H1 (cell line): ENCODE data around the gene SCD. TPM values are rescaled to one million over a fixed set of nuclear protein-coding genes. Genes with fewer than 3 reads are reported as not detected.

ENCODE experiments used
- CTCF ChIA-PET: fragments of 300-600 bp; sonication (Branson Sonifier 250); formaldehyde crosslinking; loops from one replicate; lab custom pipeline; 2021; ENCODE audit not compliant: partially characterized antibody; lab: Charles Lee
- POLR2A ChIA-PET: fragments of 300-600 bp; sonication (Branson Sonifier 250); formaldehyde crosslinking; loops from one replicate; lab custom pipeline; 2021; ENCODE audit warnings: inconsistent platforms; ENCODE audit not compliant: partially characterized antibody; lab: Charles Lee
- DNase-seq, 2 experiments: peaks; one replicate each; pipeline versions ENCODE4 v3.0.0 to v3.0.0-alpha.2; 2010 to 2022; ENCODE audit warnings: low spot score in 2 of 2, low read depth in 1 of 2, mixed read lengths in 1 of 2
- FAIRE-seq: peaks from 2 replicates; lab custom pipeline; 2011; peaks lifted over from hg19 to GRCh38; lab: Jason Lieb, UNC
- H2AFZ ChIP-seq: 2 replicates; pipeline ENCODE4 v1.8.1; 2012; ENCODE audit warnings: low read length, inconsistent platforms
- H2AK5ac ChIP-seq: 2 replicates; pipeline ENCODE4 v1.6.1; 2013; ENCODE audit warnings: low read depth, low read length
- H2BK120ac ChIP-seq: replicated peaks from 2 replicates; pipeline ENCODE3; 2013; ENCODE audit warnings: low read depth, low read length, inconsistent platforms
- H2BK12ac ChIP-seq: 2 replicates; pipeline ENCODE4 v1.6.1; 2013; ENCODE audit warnings: low read depth, low read length
- H2BK15ac ChIP-seq: 2 replicates; pipeline ENCODE4 v1.6.1; 2013; ENCODE audit warnings: low read length
- H2BK20ac ChIP-seq: 2 replicates; pipeline ENCODE4 v1.6.1; 2013; ENCODE audit warnings: low read length
- H2BK5ac ChIP-seq: 2 replicates; pipeline ENCODE4 v1.6.1; 2013; ENCODE audit warnings: low read depth, low read length
- H3K14ac ChIP-seq: 2 replicates; pipeline ENCODE4 v1.6.1; 2013; ENCODE audit warnings: inconsistent platforms; ENCODE audit not compliant: insufficient read length
- H3K18ac ChIP-seq: 2 replicates; pipeline ENCODE4 v1.6.1; 2013; ENCODE audit warnings: low read length; ENCODE audit errors: extremely low read depth
- H3K23ac ChIP-seq: 2 replicates; pipeline ENCODE4 v1.6.1; 2013; ENCODE audit warnings: inconsistent platforms; ENCODE audit not compliant: insufficient read length
- H3K23me2 ChIP-seq: 2 replicates; pipeline ENCODE4 v1.6.1; 2013; ENCODE audit warnings: low read depth, low read length
- H3K27ac ChIP-seq: 2 replicates; pipeline ENCODE4 v1.6.1; 2011; ENCODE audit warnings: low read depth, low read length, inconsistent platforms
- H3K27me3 ChIP-seq, 4 experiments: replicated peaks in 1 of 4; 1 replicate in 1 of 4; 2 replicates in 3 of 4; pipeline versions ENCODE4 v1.6.1 to v1.8.1; 2011 to 2013; ENCODE audit warnings: low read length in 3 of 4, mild to moderate bottlenecking in 3 of 4, inconsistent platforms in 2 of 4, mixed read lengths in 2 of 4, moderate library complexity in 1 of 4; ENCODE audit not compliant: control insufficient read depth in 3 of 4, insufficient read depth in 3 of 4; ENCODE audit errors: extremely low read depth in 1 of 4
- H3K36me3 ChIP-seq, 4 experiments: 2 replicates each; pipeline versions ENCODE4 v1.6.1 to v1.8.1; 2011 to 2013; ENCODE audit warnings: mild to moderate bottlenecking in 4 of 4, low read length in 3 of 4, moderate library complexity in 2 of 4, control low read depth in 1 of 4, inconsistent platforms in 1 of 4; ENCODE audit not compliant: insufficient read depth in 4 of 4, control insufficient read depth in 2 of 4
- H3K4ac ChIP-seq: replicated peaks from 2 replicates; pipeline ENCODE3; 2013; ENCODE audit warnings: low read length, low read depth, mixed read lengths, inconsistent platforms; ENCODE audit not compliant: insufficient read length
- H3K4me1 ChIP-seq, 4 experiments: replicated peaks in 1 of 4; 1 replicate in 1 of 4; 2 replicates in 3 of 4; pipeline versions ENCODE4 v1.6.1 to v1.8.1; 2011 to 2013; ENCODE audit warnings: low read length in 3 of 4, inconsistent platforms in 2 of 4, mixed read lengths in 1 of 4; ENCODE audit not compliant: insufficient read depth in 4 of 4, control insufficient read depth in 3 of 4
- H3K4me2 ChIP-seq, 2 experiments: 2 replicates each; pipeline versions ENCODE4 v1.6.1 to v1.8.1; 2011 to 2013; ENCODE audit warnings: low read depth in 2 of 2, low read length in 2 of 2, control low read depth in 1 of 2, inconsistent platforms in 1 of 2, mild to moderate bottlenecking in 1 of 2; ENCODE audit not compliant: insufficient read depth in 1 of 2
- H3K4me3 ChIP-seq, 4 experiments: fragments of 200-600, 300-600 bp in 1 of 4; sonication (generic), shearing (Covaris generic), sonication (Bioruptor Twin) in 1 of 4; 2 replicates each; pipeline versions ENCODE4 v1.5.1 to v1.8.1; 2011 to 2016; ENCODE audit warnings: low read length in 4 of 4, low read depth in 3 of 4, control low read depth in 2 of 4, inconsistent platforms in 2 of 4, mild to moderate bottlenecking in 2 of 4, mixed read lengths in 1 of 4, moderate library complexity in 1 of 4; ENCODE audit not compliant: insufficient read depth in 2 of 4; ENCODE audit errors: extremely low read depth in 1 of 4
- H3K56ac ChIP-seq: replicated peaks from 2 replicates; pipeline ENCODE3; 2013; ENCODE audit warnings: low read depth, mild to moderate bottlenecking, mixed read lengths, low read length, inconsistent platforms; ENCODE audit not compliant: insufficient read length
- H3K79me1 ChIP-seq: 2 replicates; pipeline ENCODE4 v1.6.1; 2013; ENCODE audit warnings: low read depth, low read length, control low read depth
- H3K79me2 ChIP-seq, 2 experiments: 2 replicates each; pipeline versions ENCODE4 v1.6.1 to v1.8.1; 2012 to 2013; ENCODE audit warnings: low read length in 2 of 2, mild to moderate bottlenecking in 2 of 2, inconsistent platforms in 1 of 2; ENCODE audit not compliant: insufficient read depth in 2 of 2, control insufficient read depth in 1 of 2
- H3K9ac ChIP-seq, 4 experiments: replicated peaks in 1 of 4; 1 replicate in 1 of 4; 2 replicates in 3 of 4; pipeline versions ENCODE4 v1.6.1 to v1.8.1; 2011 to 2013; ENCODE audit warnings: low read depth in 3 of 4, low read length in 3 of 4, control low read depth in 2 of 4, mild to moderate bottlenecking in 2 of 4, moderate library complexity in 2 of 4, inconsistent platforms in 1 of 4; ENCODE audit errors: extremely low read depth in 1 of 4
- H3K9me3 ChIP-seq, 2 experiments: 2 replicates each; pipeline versions ENCODE4 v1.6.1 to v1.8.1; 2012 to 2013; ENCODE audit warnings: mild to moderate bottlenecking in 2 of 2, moderate library complexity in 2 of 2, control low read depth in 1 of 2, inconsistent platforms in 1 of 2, low read depth in 1 of 2, low read length in 1 of 2, mixed read lengths in 1 of 2; ENCODE audit not compliant: insufficient read depth in 2 of 2
- H4K20me1 ChIP-seq, 2 experiments: replicated peaks in 1 of 2; 2 replicates each; pipeline versions ENCODE3 to v1.8.1; 2011 to 2013; ENCODE audit warnings: inconsistent platforms in 2 of 2, low read length in 2 of 2, mild to moderate bottlenecking in 1 of 2; ENCODE audit not compliant: insufficient read depth in 2 of 2, control insufficient read depth in 1 of 2
- H4K5ac ChIP-seq: 2 replicates; pipeline ENCODE4 v1.6.1; 2013; ENCODE audit warnings: low read length, low read depth, mixed read lengths, inconsistent platforms; ENCODE audit not compliant: insufficient read length
- H4K8ac ChIP-seq: 2 replicates; pipeline ENCODE4 v1.8.0; 2013; ENCODE audit warnings: mild to moderate bottlenecking, moderate library complexity, low read length, inconsistent platforms; ENCODE audit not compliant: insufficient read depth; ENCODE audit errors: extremely low read depth
- H4K91ac ChIP-seq: replicated peaks from 2 replicates; pipeline ENCODE3; 2013; ENCODE audit warnings: low read length, mixed read lengths, inconsistent platforms; ENCODE audit not compliant: insufficient read length
- WGBS, 2 experiments: shearing (Covaris generic) in 1 of 2; methylation state at CpG; one replicate each; pipeline versions ENCODE4 v1.1.6 to v1.1.7; 2013 to 2015; ENCODE audit warnings: low lambda C conversion rate in 2 of 2, mixed read lengths in 2 of 2, inconsistent platforms in 1 of 2, low coverage in 1 of 2, missing lambda C conversion rate in 1 of 2; ENCODE audit not compliant: insufficient replicate concordance in 2 of 2, insufficient coverage in 1 of 2, insufficient read length in 1 of 2; ENCODE audit errors: extremely low coverage in 1 of 2, missing lambda C conversion rate in 1 of 2; 5-methylcytosine and 5-hydroxymethylcytosine counted together
- polyA plus RNA-seq, 7 experiments: library from polyadenylated mRNA; depleted of rRNA in 3 of 7; stranded (reverse) in 5 of 7; unstranded in 2 of 7; fragments of >200 nt in 5 of 7; fragments of 200-250 nt in 2 of 7; gene quantifications; 1 replicate in 5 of 7; 2 replicates in 1 of 7; 4 replicates in 1 of 7; pipeline versions ENCODE4 v1.2.1 to v1.2.3, GENCODE V29; 2011 to 2013; ENCODE audit warnings: missing spikeins in 2 of 7, mixed read lengths in 2 of 7
- total RNA-seq: library from RNA; stranded (reverse); fragmentation: NEBNext Ultra II Directional; extraction: Animal tissue kit (Norgen Biotek cat#: 25700); gene quantifications from 2 replicates; pipeline ENCODE4 v1.2.1, GENCODE V29; 2021

The SCD gene
- total and polyA plus RNA-seq, 2 of the 8 experiments (the other 6 are each of a cell fraction or from before 2014, with no cell fraction given): 397 to 621 TPM

DNA sequence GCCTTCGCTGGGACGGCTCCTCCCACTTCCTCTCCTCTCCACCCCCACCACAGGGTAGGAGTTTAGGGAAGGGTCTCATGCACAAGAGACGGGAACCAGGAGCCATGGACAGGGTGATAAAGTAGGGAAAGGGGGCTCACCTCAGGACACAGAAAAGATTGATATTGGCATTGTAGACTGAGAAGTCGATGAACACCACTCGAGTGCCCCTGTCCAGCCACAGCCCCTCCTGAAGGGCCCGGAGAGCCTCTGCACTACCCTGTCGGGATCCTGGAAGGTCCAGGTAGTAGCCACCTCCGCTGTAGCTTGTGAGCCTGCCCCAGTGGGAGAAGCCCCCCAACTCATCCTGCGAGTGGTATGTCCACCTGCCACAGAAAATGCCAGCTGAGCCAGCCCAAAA, 49.8 kb upstream of the SCD start:
- FAIRE-seq (no peak), DNase-seq (no peak)
- H2AFZ ChIP-seq: no peak overlapping the region
- no peaks in the 10 kb centered on the region for H3K79me2 ChIP-seq
- 0 out of 2 replicates have a peak overlapping the region, but pooled peaks have one; percentile 1 for H2BK12ac ChIP-seq
- no peak overlapping the region for H3K9ac ChIP-seq
- H3K23ac ChIP-seq: no peak overlapping the region
- peaks cover 0 to 12% (median 7%) of the 10 kb centered on the region in 4 experiments; a peak in 4 of 7 replicates for H3K4me1 ChIP-seq
- no peak overlapping the region for H3K27ac ChIP-seq
- CTCF ChIA-PET: interaction anchor here (0.7 to 1.5 kb wide), 4 partner anchors 9 to 74 kb away, joined by 3 to 4 read pairs (median 4); no protein-coding TSS in a partner anchor
- 75% methylated on average over 9 of the region's 9 CpGs; no CpG with 5 or more reads in 1 of the 2 experiments for WGBS, 2 experiments
- H3K4me2 ChIP-seq: no peak overlapping the region
- POLR2A ChIA-PET: interaction anchor here (1.1 to 2.9 kb wide), 3 partner anchors 10 to 50 kb away, joined by 4 to 20 read pairs (median 5); partner anchors contain the start of genes BLOC1S2 and SCD
- H3K56ac ChIP-seq: no peak overlapping the region
- peaks cover 0 to 4% of the 10 kb centered on the region in 2 experiments; a peak in 2 of 4 replicates for H3K9me3 ChIP-seq
- no peak overlapping the region; the same call in 1 of the 2 replicates for H2BK20ac ChIP-seq
- H3K79me1 ChIP-seq: no peaks in the 10 kb centered on the region
- no peak overlapping the region for H3K14ac ChIP-seq
- no peak overlapping the region for H3K4me3 ChIP-seq
- H4K8ac ChIP-seq: no peak overlapping the region
- H4K20me1 ChIP-seq: no peaks in the 10 kb centered on the region
- H3K36me3 ChIP-seq: no peaks in the 10 kb centered on the region
- H2AK5ac ChIP-seq: no peak overlapping the region
- peak overlapping the region; percentile 34; the same call in 1 of the 2 replicates for H3K18ac ChIP-seq
- no peak overlapping the region for H4K5ac ChIP-seq
- no peak overlapping the region; the same call in 1 of the 2 replicates for H2BK15ac ChIP-seq
- H4K91ac ChIP-seq: no peak overlapping the region
- no peaks in the 10 kb centered on the region for H3K27me3 ChIP-seq
- H2BK120ac ChIP-seq: no peak overlapping the region
- no peaks in the 10 kb centered on the region; the same call in 1 of the 2 replicates for H3K23me2 ChIP-seq
- no peak overlapping the region for H2BK5ac ChIP-seq
- no peak overlapping the region for H3K4ac ChIP-seq
